ENCODE measurements around the gene MPL. TPM values are rescaled to one million over a fixed set of nuclear protein-coding genes. Genes with fewer than 3 reads are reported as not detected.

The MPL gene
- total and polyA plus RNA-seq, 5 donors from 2014 or later, result 2.2 TPM; not detected in 4

DNA sequence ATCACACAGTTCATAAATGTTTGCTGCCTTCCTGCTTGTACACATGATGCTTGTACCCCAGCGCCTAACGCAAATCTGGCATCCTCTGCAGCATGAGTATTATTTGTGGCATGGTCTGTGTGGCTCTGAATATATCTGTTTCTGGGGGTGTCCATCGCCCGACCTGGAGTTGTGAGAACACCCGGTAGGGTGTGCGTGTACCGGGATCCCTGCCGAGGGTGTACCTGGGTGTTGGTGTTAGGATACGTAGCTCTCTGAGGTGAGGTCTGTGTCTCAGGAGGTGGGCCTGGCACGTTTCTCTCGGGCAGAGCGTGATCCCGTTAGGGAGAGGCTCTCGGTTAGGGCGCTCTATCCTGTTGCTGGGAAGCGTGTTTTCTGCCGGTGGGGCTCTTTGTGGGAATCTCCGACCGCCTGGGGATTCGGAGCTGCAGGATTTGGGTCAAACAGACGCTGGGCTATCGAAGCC is 10.8 kb downstream of the MPL start:
- DNase-seq (no peak), ATAC-seq (ENCODE audit: low read depth in 2 of 2) (no peak)
- H3K27me3 ChIP-seq (ENCODE audit: control insufficient read depth, insufficient read depth, low read length), result no peaks in the 10 kb centered on the region
- no peaks in the 10 kb centered on the region for H3K9me3 ChIP-seq (ENCODE audit: control insufficient read depth in 2 of 2, low read length in 2 of 2)
- peaks cover 0 to 21% (median 7%) of the 10 kb centered on the region in 4 donors for H3K4me1 Mint-ChIP-seq
- H3K9me3 Mint-ChIP-seq, result no peaks in the 10 kb centered on the region
- no peaks in the 10 kb centered on the region for H3K36me3 ChIP-seq (ENCODE audit: control insufficient read depth, insufficient read depth, low read length)
- peaks cover 4% of the 10 kb centered on the region for H3K36me3 Mint-ChIP-seq
- no peak overlapping the region for H3K4me3 ChIP-seq (ENCODE audit: low read depth, low read length)
- H3K27ac ChIP-seq (ENCODE audit: insufficient read depth, low read length, poor library complexity, severe bottlenecking), result peak overlapping the region; percentile 74
- peaks cover 6% of the 10 kb centered on the region for H3K27me3 Mint-ChIP-seq
- H3K4me3 Mint-ChIP-seq, result peak overlapping the region; percentile 2 to 76 (median 50)
- no peaks in the 10 kb centered on the region for H3K4me1 ChIP-seq (ENCODE audit: control insufficient read depth, insufficient read depth, low read length, poor library complexity, severe bottlenecking)
- H3K27ac Mint-ChIP-seq, result peak overlapping the region in 1 of 3 donors; percentile 80

DNA sequence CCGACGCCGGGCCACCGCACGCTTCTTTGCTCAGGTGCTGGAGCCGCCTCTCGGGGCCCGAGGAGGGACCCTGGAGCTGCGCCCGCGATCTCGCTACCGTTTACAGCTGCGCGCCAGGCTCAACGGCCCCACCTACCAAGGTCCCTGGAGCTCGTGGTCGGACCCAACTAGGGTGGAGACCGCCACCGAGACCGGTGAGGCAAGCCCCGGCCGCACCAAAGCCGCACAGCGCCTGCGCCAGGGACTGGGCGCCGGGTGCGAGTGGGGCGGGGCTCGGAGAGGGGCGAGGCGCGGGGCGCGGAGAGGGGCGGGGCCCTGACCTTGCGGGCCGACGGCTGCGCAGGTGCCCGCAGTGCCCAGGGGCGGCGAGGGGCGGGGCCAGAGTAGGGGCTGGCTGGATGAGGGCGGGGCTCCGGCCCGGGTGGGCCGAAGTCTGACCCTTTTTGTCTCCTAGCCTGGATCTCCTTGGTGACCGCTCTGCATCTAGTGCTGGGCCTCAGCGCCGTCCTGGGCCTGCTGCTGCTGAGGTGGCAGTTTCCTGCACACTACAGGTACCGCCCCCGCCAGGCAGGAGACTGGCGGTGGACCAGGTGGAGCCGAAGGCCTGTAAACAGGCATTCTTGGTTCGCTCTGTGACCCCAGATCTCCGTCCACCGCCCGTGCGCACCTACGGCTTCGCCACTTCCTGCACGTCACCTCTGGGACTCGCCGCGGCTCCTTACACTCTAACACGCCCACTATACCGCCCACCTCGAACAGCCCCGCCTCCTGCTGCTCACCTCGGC is 11.4 kb downstream of the MPL start:
- H3K4me3 Mint-ChIP-seq, result peak overlapping the region; percentile 72 to 90 (median 88)
- no peaks in the 10 kb centered on the region for H3K36me3 ChIP-seq (ENCODE audit: control insufficient read depth, insufficient read depth, low read length)
- H3K27ac ChIP-seq (ENCODE audit: insufficient read depth, low read length, poor library complexity, severe bottlenecking), result peak overlapping the region; percentile 74
- peaks cover under 1% of the 10 kb centered on the region for H3K36me3 Mint-ChIP-seq
- peak; percentile 60 to 74 for ATAC-seq (ENCODE audit: low read depth in 2 of 2)
- H3K9me3 ChIP-seq (ENCODE audit: control insufficient read depth in 2 of 2, low read length in 2 of 2), result no peaks in the 10 kb centered on the region
- H3K4me1 Mint-ChIP-seq, result peaks cover 0 to 21% (median 7%) of the 10 kb centered on the region in 4 donors
- H3K9me3 Mint-ChIP-seq, result no peaks in the 10 kb centered on the region
- H3K4me3 ChIP-seq (ENCODE audit: low read depth, low read length), result no peak overlapping the region
- H3K27ac Mint-ChIP-seq, result peak overlapping the region; percentile 81 to 93 (median 84)
- H3K4me1 ChIP-seq (ENCODE audit: control insufficient read depth, insufficient read depth, low read length, poor library complexity, severe bottlenecking), result no peaks in the 10 kb centered on the region
- DNase-seq, result peak; percentile 58 to 74 (median 60)
- H3K27me3 ChIP-seq (ENCODE audit: control insufficient read depth, insufficient read depth, low read length), result no peaks in the 10 kb centered on the region
- H3K27me3 Mint-ChIP-seq, result peaks cover 6% of the 10 kb centered on the region

DNA sequence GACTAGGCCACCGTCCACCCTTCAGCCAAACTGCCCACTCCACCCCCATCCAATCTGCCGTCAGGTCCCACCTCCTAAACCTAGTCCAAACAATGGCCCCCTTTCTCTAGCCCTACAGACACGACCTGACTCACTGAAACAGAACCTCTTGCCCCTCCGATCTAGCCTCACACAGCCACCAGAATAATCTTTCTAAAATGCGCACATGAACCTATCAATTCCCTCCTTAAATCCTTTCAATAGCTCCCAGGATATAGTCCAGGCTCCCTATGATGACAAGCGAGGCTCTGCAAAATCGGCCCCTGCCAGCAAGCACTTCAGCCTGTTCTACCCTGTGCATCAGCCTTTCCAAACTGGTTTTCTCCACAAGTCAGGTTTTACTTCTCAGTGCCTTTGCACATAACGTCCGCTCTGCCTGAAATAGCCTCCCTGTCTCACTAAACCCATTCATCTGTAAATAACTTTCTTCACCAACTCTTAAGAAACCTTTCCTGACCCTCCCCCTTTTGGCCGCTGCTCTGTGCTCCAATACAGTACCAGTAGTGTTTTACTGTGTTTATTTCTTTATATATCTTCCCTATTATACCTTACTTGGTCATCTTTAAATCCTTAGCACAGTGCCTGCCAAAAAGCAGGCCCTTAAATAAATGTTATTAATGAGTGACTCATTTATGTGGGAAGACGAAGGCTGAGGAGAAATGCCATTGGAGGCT is 12.1 kb downstream of the MPL start:
- peaks cover 0 to 21% (median 11%) of the 10 kb centered on the region in 4 donors for H3K4me1 Mint-ChIP-seq
- H3K4me1 ChIP-seq (ENCODE audit: control insufficient read depth, insufficient read depth, low read length, poor library complexity, severe bottlenecking), result no peaks in the 10 kb centered on the region
- no peaks in the 10 kb centered on the region for H3K27me3 ChIP-seq (ENCODE audit: control insufficient read depth, insufficient read depth, low read length)
- no peak overlapping the region for H3K4me3 ChIP-seq (ENCODE audit: low read depth, low read length)
- no peaks in the 10 kb centered on the region for H3K36me3 ChIP-seq (ENCODE audit: control insufficient read depth, insufficient read depth, low read length)
- peak overlapping the region; percentile 72 to 90 (median 88) for H3K4me3 Mint-ChIP-seq
- DNase-seq (no peak), ATAC-seq (ENCODE audit: low read depth in 2 of 2) (no peak)
- peak overlapping the region; percentile 74 for H3K27ac ChIP-seq (ENCODE audit: insufficient read depth, low read length, poor library complexity, severe bottlenecking)
- no peaks in the 10 kb centered on the region for H3K9me3 ChIP-seq (ENCODE audit: control insufficient read depth in 2 of 2, low read length in 2 of 2)
- peak overlapping the region; percentile 81 to 93 (median 84) for H3K27ac Mint-ChIP-seq
- peaks cover 6% of the 10 kb centered on the region for H3K27me3 Mint-ChIP-seq
- H3K9me3 Mint-ChIP-seq, result no peaks in the 10 kb centered on the region
- H3K36me3 Mint-ChIP-seq, result no peaks in the 10 kb centered on the region

DNA sequence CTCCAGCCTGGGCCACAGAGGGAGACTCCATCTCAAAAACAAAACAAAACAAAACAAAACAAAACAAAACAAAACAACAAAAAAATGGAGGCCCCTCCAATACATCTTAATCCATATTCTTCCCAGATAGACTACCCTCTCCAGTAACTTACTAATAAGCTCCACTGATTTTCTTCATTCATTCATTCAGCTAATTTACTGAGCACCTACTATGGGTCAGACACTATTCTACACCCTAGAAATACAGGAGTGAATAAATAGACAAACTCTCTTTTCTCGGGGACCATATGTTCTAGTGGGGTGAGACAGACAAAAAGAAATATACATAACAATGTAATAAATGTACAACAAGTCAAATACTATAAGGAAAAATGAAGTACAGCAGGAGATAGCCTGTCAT is 13.4 kb downstream of the MPL start:
- no peak for ATAC-seq (ENCODE audit: low read depth in 2 of 2)

DNA sequence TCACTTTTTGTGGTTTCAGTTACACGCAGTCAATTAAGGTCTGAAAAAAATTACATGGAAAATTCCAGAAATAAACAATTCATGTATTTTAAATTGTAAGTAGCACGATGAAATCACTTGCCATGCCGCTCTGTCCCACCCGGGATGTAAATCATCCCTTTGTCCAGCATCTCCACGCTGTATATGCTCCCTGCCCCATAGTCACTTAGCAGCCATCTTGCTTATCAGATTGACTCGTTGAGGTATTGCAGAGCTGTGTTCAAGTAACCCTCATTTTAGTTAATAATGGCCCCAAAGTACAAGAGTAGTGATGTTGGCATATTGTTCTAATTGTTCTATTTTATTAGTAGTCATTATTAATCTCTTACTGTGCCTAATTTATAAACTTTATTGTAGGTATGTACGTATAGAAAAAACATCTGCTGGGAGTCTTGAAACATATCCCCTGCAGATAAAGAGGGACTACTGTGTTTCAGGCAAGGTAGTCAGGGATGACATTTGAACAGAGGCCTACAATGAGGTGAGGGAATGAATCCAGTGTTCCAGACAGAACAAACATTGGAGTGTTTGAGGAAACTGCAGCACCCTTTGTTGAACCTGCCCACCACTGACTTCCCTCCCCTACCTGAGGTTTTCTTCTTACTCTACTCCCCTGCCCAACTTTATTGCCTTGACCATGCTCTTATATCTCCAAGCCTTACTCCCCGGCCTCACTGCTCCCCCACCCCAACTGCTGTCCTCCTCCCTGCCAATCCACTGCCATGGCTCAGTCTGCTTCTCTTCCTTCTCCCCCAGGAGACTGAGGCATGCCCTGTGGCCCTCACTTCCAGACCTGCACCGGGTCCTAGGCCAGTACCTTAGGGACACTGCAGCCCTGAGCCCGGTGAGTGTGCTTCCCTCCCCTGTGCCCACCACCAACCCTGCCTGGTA is 14.1 kb downstream of the MPL start:
- peaks cover 0 to 21% (median 11%) of the 10 kb centered on the region in 4 donors for H3K4me1 Mint-ChIP-seq
- H3K4me3 ChIP-seq (ENCODE audit: low read depth, low read length), result no peak overlapping the region
- H3K4me1 ChIP-seq (ENCODE audit: control insufficient read depth, insufficient read depth, low read length, poor library complexity, severe bottlenecking), result no peaks in the 10 kb centered on the region
- H3K9me3 Mint-ChIP-seq, result no peaks in the 10 kb centered on the region
- peaks cover 6% of the 10 kb centered on the region for H3K27me3 Mint-ChIP-seq
- H3K9me3 ChIP-seq (ENCODE audit: control insufficient read depth in 2 of 2, low read length in 2 of 2), result no peaks in the 10 kb centered on the region
- peak overlapping the region in 1 of 3 donors; percentile 67 for H3K27ac Mint-ChIP-seq
- H3K36me3 ChIP-seq (ENCODE audit: control insufficient read depth, insufficient read depth, low read length), result no peaks in the 10 kb centered on the region
- H3K4me3 Mint-ChIP-seq, result no peak overlapping the region
- H3K36me3 Mint-ChIP-seq, result no peaks in the 10 kb centered on the region
- no peak overlapping the region for H3K27ac ChIP-seq (ENCODE audit: insufficient read depth, low read length, poor library complexity, severe bottlenecking)
- H3K27me3 ChIP-seq (ENCODE audit: control insufficient read depth, insufficient read depth, low read length), result no peaks in the 10 kb centered on the region
- DNase-seq (no peak), ATAC-seq (ENCODE audit: low read depth in 2 of 2) (no peak)

More for the DNA sequence above, 13.4 kb downstream of the MPL start:
- Histone ChIP-seq H3K9me3 (ENCODE audit: control insufficient read depth in 2 of 2, low read length in 2 of 2) (no peaks in the 10 kb centered on the region), H3K36me3 (ENCODE audit: control insufficient read depth, insufficient read depth, low read length) (no peaks in the 10 kb centered on the region), H3K4me1 (ENCODE audit: control insufficient read depth, insufficient read depth, low read length, poor library complexity, severe bottlenecking) (no peaks in the 10 kb centered on the region), H3K4me3 (ENCODE audit: low read depth, low read length) (no peak overlapping the region), H3K27ac (ENCODE audit: insufficient read depth, low read length, poor library complexity, severe bottlenecking) (no peak overlapping the region), H3K27me3 (ENCODE audit: control insufficient read depth, insufficient read depth, low read length) (no peaks in the 10 kb centered on the region)
- DNase-seq, result no peak
- Mint-ChIP-seq H3K4me3 (no peak overlapping the region), H3K27ac (peak overlapping the region in 1 of 3 donors; percentile 93), H3K9me3 (no peaks in the 10 kb centered on the region), H3K36me3 (no peaks in the 10 kb centered on the region), H3K4me1 (peaks cover 0 to 21% (median 11%) of the 10 kb centered on the region in 4 donors), H3K27me3 (peaks cover 6% of the 10 kb centered on the region)

DNA sequence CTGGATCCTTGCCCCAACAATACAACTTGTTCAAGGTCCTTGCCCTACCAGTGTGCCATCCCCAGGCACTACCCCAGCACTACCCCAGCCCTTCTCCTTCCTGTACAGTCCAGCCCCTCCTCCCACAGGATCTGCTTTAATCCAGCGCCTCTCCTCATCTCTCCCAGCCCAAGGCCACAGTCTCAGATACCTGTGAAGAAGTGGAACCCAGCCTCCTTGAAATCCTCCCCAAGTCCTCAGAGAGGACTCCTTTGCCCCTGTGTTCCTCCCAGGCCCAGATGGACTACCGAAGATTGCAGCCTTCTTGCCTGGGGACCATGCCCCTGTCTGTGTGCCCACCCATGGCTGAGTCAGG is 14.7 kb downstream of the MPL start:
- ATAC-seq (ENCODE audit: low read depth in 2 of 2), result no peak
- no peaks in the 10 kb centered on the region for H3K27me3 ChIP-seq (ENCODE audit: control insufficient read depth, insufficient read depth, low read length)
- H3K9me3 ChIP-seq (ENCODE audit: control insufficient read depth in 2 of 2, low read length in 2 of 2), result no peaks in the 10 kb centered on the region
- no peak for DNase-seq
- no peaks in the 10 kb centered on the region for H3K9me3 Mint-ChIP-seq
- no peak overlapping the region for H3K27ac ChIP-seq (ENCODE audit: insufficient read depth, low read length, poor library complexity, severe bottlenecking)
- no peaks in the 10 kb centered on the region for H3K4me1 ChIP-seq (ENCODE audit: control insufficient read depth, insufficient read depth, low read length, poor library complexity, severe bottlenecking)
- H3K36me3 Mint-ChIP-seq, result peaks cover 3% of the 10 kb centered on the region
- H3K36me3 ChIP-seq (ENCODE audit: control insufficient read depth, insufficient read depth, low read length), result no peaks in the 10 kb centered on the region
- peak overlapping the region in 2 of 4 donors; percentile 7 to 85 for H3K4me3 Mint-ChIP-seq
- no peaks in the 10 kb centered on the region for H3K27me3 Mint-ChIP-seq
- H3K4me1 Mint-ChIP-seq, result peaks cover 0 to 21% (median 11%) of the 10 kb centered on the region in 4 donors
- peak overlapping the region in 2 of 3 donors; percentile 62 to 67 for H3K27ac Mint-ChIP-seq
- H3K4me3 ChIP-seq (ENCODE audit: low read depth, low read length), result no peak overlapping the region

DNA sequence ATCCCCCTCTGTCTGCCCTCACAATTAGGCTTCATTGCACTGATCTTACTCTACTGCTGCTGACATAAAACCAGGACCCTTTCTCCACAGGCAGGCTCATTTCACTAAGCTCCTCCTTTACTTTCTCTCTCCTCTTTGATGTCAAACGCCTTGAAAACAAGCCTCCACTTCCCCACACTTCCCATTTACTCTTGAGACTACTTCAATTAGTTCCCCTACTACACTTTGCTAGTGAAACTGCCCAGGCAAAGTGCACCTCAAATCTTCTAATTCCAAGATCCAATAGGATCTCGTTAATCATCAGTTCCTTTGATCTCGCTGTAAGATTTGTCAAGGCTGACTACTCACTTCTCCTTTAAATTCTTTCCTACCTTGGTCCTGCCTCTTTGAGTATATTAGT is 15.3 kb downstream of the MPL start:
- H3K27ac ChIP-seq (ENCODE audit: insufficient read depth, low read length, poor library complexity, severe bottlenecking), result no peak overlapping the region
- no peak for ATAC-seq (ENCODE audit: low read depth in 2 of 2)
- H3K4me3 Mint-ChIP-seq, result peak overlapping the region in 1 of 4 donors; percentile 85
- H3K9me3 Mint-ChIP-seq, result no peaks in the 10 kb centered on the region
- H3K27me3 Mint-ChIP-seq, result no peaks in the 10 kb centered on the region
- H3K4me1 ChIP-seq (ENCODE audit: control insufficient read depth, insufficient read depth, low read length, poor library complexity, severe bottlenecking), result peaks cover 1% of the 10 kb centered on the region
- H3K27me3 ChIP-seq (ENCODE audit: control insufficient read depth, insufficient read depth, low read length), result no peaks in the 10 kb centered on the region
- H3K36me3 ChIP-seq (ENCODE audit: control insufficient read depth, insufficient read depth, low read length), result no peaks in the 10 kb centered on the region
- no peak overlapping the region for H3K4me3 ChIP-seq (ENCODE audit: low read depth, low read length)
- peaks cover 3% of the 10 kb centered on the region for H3K36me3 Mint-ChIP-seq
- peak overlapping the region in 2 of 3 donors; percentile 62 to 67 for H3K27ac Mint-ChIP-seq
- H3K4me1 Mint-ChIP-seq, result peaks cover 0 to 20% (median 12%) of the 10 kb centered on the region in 4 donors
- DNase-seq, result no peak
- H3K9me3 ChIP-seq (ENCODE audit: control insufficient read depth in 2 of 2, low read length in 2 of 2), result no peaks in the 10 kb centered on the region

Data from CD4-positive, CD25-positive, alpha-beta regulatory T cell (primary cell).